ENCODE results near the gene ATP1A2. TPM values are rescaled to one million over a fixed set of nuclear protein-coding genes. Genes with fewer than 3 reads are reported as not detected.

ATP1A2 gene
- total RNA-seq, 3 donors from 2014 or later (not counting 1 experiment from before 2014, with no cell fraction given), result not detected

DNA sequence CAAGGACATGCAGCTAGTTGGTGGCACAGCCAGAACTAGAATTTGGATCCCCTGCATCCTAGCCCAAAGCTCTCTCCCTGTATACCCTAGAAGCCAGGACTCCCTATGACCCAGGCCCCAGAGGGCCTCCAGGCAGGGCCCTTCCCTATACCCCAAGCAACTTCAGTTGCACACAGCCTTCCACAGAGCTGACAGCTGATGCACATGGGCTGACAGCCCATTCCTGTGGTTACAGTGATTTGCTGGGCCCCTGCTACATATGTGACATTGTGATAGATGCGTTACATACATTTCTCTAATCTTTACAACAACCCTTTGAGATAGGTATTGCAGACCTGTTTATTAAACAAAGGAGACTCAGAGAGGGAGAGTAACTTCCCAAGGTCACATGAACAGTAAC lies 5.8 kb downstream of the ATP1A2 start:
- DNase-seq, result no peak
- Histone ChIP-seq H3K4me3 (ENCODE audit: low read length) (no peak overlapping the region), H3K9me3 (ENCODE audit: control insufficient read depth, insufficient read depth, low read length) (no peaks in the 10 kb centered on the region), H3K27me3 (ENCODE audit: control insufficient read depth, insufficient read depth, low read length) (no peaks in the 10 kb centered on the region), H3K27ac (ENCODE audit: low read length) (no peak overlapping the region), H3K4me1 (ENCODE audit: control insufficient read depth, insufficient read depth, low read length) (no peaks in the 10 kb centered on the region), H3K36me3 (ENCODE audit: control insufficient read depth, insufficient read depth, low read length) (no peaks in the 10 kb centered on the region)
- H3K27me3 Mint-ChIP-seq (ENCODE audit: low read depth in 2 of 2), result peaks cover 0 to 16% of the 10 kb centered on the region in 2 donors
- no peak for ATAC-seq
- no peaks in the 10 kb centered on the region for H3K9me3 Mint-ChIP-seq
- H3K4me3 Mint-ChIP-seq, result no peak overlapping the region
- TF ChIP-seq, protein P1, sequence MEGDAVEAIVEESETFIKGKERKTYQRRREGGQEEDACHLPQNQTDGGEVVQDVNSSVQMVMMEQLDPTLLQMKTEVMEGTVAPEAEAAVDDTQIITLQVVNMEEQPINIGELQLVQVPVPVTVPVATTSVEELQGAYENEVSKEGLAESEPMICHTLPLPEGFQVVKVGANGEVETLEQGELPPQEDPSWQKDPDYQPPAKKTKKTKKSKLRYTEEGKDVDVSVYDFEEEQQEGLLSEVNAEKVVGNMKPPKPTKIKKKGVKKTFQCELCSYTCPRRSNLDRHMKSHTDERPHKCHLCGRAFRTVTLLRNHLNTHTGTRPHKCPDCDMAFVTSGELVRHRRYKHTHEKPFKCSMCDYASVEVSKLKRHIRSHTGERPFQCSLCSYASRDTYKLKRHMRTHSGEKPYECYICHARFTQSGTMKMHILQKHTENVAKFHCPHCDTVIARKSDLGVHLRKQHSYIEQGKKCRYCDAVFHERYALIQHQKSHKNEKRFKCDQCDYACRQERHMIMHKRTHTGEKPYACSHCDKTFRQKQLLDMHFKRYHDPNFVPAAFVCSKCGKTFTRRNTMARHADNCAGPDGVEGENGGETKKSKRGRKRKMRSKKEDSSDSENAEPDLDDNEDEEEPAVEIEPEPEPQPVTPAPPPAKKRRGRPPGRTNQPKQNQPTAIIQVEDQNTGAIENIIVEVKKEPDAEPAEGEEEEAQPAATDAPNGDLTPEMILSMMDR (IDR thresholded peaks at IDR 0.05), result no peak
- H3K36me3 Mint-ChIP-seq, result no peaks in the 10 kb centered on the region
- H3K27ac Mint-ChIP-seq, result no peak overlapping the region
- H3K4me1 Mint-ChIP-seq, result no peaks in the 10 kb centered on the region
- intact Hi-C loops (cut with micrococcal nuclease), result no loop called here
- no CpG with 5 or more reads among the region's 1 CpG for WGBS (ENCODE audit: insufficient coverage)

GRCh38 chr1:160122978-160123495 lies 7.5 kb downstream of the ATP1A2 start:
- H3K9me3 Mint-ChIP-seq, result no peaks in the 10 kb centered on the region
- WGBS (ENCODE audit: insufficient coverage), result 89% methylated on average over 15 of the region's 16 CpGs

GRCh38 chr1:160123726-160124125 lies 8.2 kb downstream of the ATP1A2 start:
- H3K4me3 Mint-ChIP-seq, result no peak overlapping the region
- TF ChIP-seq, protein P1 (IDR thresholded peaks at IDR 0.05), result no peak
- H3K9me3 ChIP-seq (ENCODE audit: control insufficient read depth, insufficient read depth, low read length), result no peaks in the 10 kb centered on the region

More at GRCh38 chr1:160122978-160123495, 7.5 kb downstream of the ATP1A2 start:
- H3K9me3 ChIP-seq (ENCODE audit: control insufficient read depth, insufficient read depth, low read length), result no peaks in the 10 kb centered on the region
- H3K36me3 Mint-ChIP-seq, result no peaks in the 10 kb centered on the region
- intact Hi-C loops (cut with micrococcal nuclease), result no loop called here
- H3K27me3 Mint-ChIP-seq (ENCODE audit: low read depth in 2 of 2), result peaks cover 0 to 17% of the 10 kb centered on the region in 2 donors
- no peaks in the 10 kb centered on the region for H3K4me1 ChIP-seq (ENCODE audit: control insufficient read depth, insufficient read depth, low read length)
- no peak overlapping the region for H3K27ac ChIP-seq (ENCODE audit: low read length)
- DNase-seq (no peak), ATAC-seq (no peak)
- no peak overlapping the region for H3K4me3 ChIP-seq (ENCODE audit: low read length)
- H3K36me3 ChIP-seq (ENCODE audit: control insufficient read depth, insufficient read depth, low read length), result no peaks in the 10 kb centered on the region
- H3K4me3 Mint-ChIP-seq, result no peak overlapping the region
- no peaks in the 10 kb centered on the region for H3K27me3 ChIP-seq (ENCODE audit: control insufficient read depth, insufficient read depth, low read length)
- TF ChIP-seq, protein P1 (IDR thresholded peaks at IDR 0.05), result no peak
- H3K27ac Mint-ChIP-seq, result no peak overlapping the region
- H3K4me1 Mint-ChIP-seq, result no peaks in the 10 kb centered on the region

More at GRCh38 chr1:160123726-160124125, 8.2 kb downstream of the ATP1A2 start:
- Mint-ChIP-seq H3K36me3 (no peaks in the 10 kb centered on the region), H3K27me3 (ENCODE audit: low read depth in 2 of 2) (peaks cover 0 to 13% of the 10 kb centered on the region in 2 donors), H3K4me1 (no peaks in the 10 kb centered on the region), H3K27ac (no peak overlapping the region), H3K9me3 (no peaks in the 10 kb centered on the region)
- intact Hi-C loops (cut with micrococcal nuclease), result no loop called here
- DNase-seq (no peak), ATAC-seq (no peak)
- Histone ChIP-seq H3K27me3 (ENCODE audit: control insufficient read depth, insufficient read depth, low read length) (no peaks in the 10 kb centered on the region), H3K4me3 (ENCODE audit: low read length) (no peak overlapping the region), H3K36me3 (ENCODE audit: control insufficient read depth, insufficient read depth, low read length) (no peaks in the 10 kb centered on the region), H3K27ac (ENCODE audit: low read length) (no peak overlapping the region), H3K4me1 (ENCODE audit: control insufficient read depth, insufficient read depth, low read length) (no peaks in the 10 kb centered on the region)
